HL-60 (cell line): ENCODE results near the gene AKAP13.

Experiments
- DNase-seq, 2 experiments: peaks; one replicate each; pipeline ENCODE4 v3.0.0-alpha.2; 2010 to 2020; ENCODE audit warnings: low read depth in 1 of 2, low spot score in 1 of 2
- H3K27ac ChIP-seq: fragments of 250-450 bp; sonication (Bioruptor Pico); replicated peaks from 2 replicates; pipeline ENCODE4 v1.5.1; 2020; ENCODE audit warnings: mild to moderate bottlenecking, moderate library complexity
- H3K27me3 ChIP-seq: fragments of 250-450 bp; sonication (Bioruptor Pico); 2 replicates; pipeline ENCODE4 v1.5.1; 2021; ENCODE audit warnings: mild to moderate bottlenecking, moderate library complexity; ENCODE audit not compliant: insufficient read depth, poor library complexity, severe bottlenecking
- H3K4me3 ChIP-seq: replicated peaks from 2 replicates; pipeline ENCODE4 v1.5.1; 2011; ENCODE audit warnings: mild to moderate bottlenecking, control low read depth, low read length; ENCODE audit not compliant: insufficient read depth
- CTCF ChIP-seq: IDR thresholded peaks from one replicate; pipeline ENCODE4 v1.5.1; 2011; ENCODE audit warnings: low read length, control low read depth, inconsistent platforms; ENCODE audit not compliant: insufficient read depth
- GABPA ChIP-seq: IDR thresholded peaks from 2 replicates; pipeline ENCODE4 v1.6.1; 2012; ENCODE audit warnings: low read depth
- POLR2AphosphoS5 ChIP-seq: IDR thresholded peaks from 2 replicates; pipeline ENCODE4 v1.6.1; 2012; ENCODE audit warnings: low read depth
- REST ChIP-seq: IDR thresholded peaks from 2 replicates; pipeline ENCODE4 v1.6.1; 2012; ENCODE audit warnings: low read depth; ENCODE audit not compliant: insufficient replicate concordance
- SPI1 ChIP-seq: IDR thresholded peaks from 2 replicates; pipeline ENCODE4 v1.6.1; 2012; ENCODE audit warnings: low read depth, mild to moderate bottlenecking, borderline replicate concordance

Gene AKAP13

GRCh38 chr15:85517086-85517485, 136.7 kb downstream of the AKAP13 start:
- no peak for DNase-seq
- H3K27ac ChIP-seq: no peak overlapping the region
- no peak for TF ChIP-seq POLR2AphosphoS5
- no peak for TF ChIP-seq SPI1
- TF ChIP-seq CTCF: no peak
- TF ChIP-seq REST: no peak
- no peak for TF ChIP-seq GABPA
- H3K4me3 ChIP-seq: no peak overlapping the region
- no peaks in the 10 kb centered on the region for H3K27me3 ChIP-seq

GRCh38 chr15:85518979-85519761, 138.8 kb downstream of the AKAP13 start:
- DNase-seq: no peak
- no peak overlapping the region for H3K4me3 ChIP-seq
- TF ChIP-seq POLR2AphosphoS5 (no peak), CTCF (no peak), GABPA (no peak)
- H3K27me3 ChIP-seq: no peaks in the 10 kb centered on the region
- H3K27ac ChIP-seq: no peak overlapping the region

GRCh38 chr15:85520650-85521049, 140.2 kb downstream of the AKAP13 start:
- Histone ChIP-seq H3K27ac (no peak overlapping the region), H3K27me3 (no peaks in the 10 kb centered on the region), H3K4me3 (no peak overlapping the region)
- TF ChIP-seq POLR2AphosphoS5 (no peak), GABPA (no peak), SPI1 (no peak), REST (no peak), CTCF (no peak)
- no peak for DNase-seq

GRCh38 chr15:85523530-85523929, 143.1 kb downstream of the AKAP13 start:
- no peak for TF ChIP-seq POLR2AphosphoS5
- TF ChIP-seq GABPA: no peak
- TF ChIP-seq REST: no peak
- no peak for TF ChIP-seq SPI1
- TF ChIP-seq CTCF: no peak
- Histone ChIP-seq H3K27me3 (no peaks in the 10 kb centered on the region), H3K4me3 (no peak overlapping the region), H3K27ac (no peak overlapping the region)
- no peak for DNase-seq
